ENCODE measurements around the gene PRR33.

PRR33 gene

DNA sequence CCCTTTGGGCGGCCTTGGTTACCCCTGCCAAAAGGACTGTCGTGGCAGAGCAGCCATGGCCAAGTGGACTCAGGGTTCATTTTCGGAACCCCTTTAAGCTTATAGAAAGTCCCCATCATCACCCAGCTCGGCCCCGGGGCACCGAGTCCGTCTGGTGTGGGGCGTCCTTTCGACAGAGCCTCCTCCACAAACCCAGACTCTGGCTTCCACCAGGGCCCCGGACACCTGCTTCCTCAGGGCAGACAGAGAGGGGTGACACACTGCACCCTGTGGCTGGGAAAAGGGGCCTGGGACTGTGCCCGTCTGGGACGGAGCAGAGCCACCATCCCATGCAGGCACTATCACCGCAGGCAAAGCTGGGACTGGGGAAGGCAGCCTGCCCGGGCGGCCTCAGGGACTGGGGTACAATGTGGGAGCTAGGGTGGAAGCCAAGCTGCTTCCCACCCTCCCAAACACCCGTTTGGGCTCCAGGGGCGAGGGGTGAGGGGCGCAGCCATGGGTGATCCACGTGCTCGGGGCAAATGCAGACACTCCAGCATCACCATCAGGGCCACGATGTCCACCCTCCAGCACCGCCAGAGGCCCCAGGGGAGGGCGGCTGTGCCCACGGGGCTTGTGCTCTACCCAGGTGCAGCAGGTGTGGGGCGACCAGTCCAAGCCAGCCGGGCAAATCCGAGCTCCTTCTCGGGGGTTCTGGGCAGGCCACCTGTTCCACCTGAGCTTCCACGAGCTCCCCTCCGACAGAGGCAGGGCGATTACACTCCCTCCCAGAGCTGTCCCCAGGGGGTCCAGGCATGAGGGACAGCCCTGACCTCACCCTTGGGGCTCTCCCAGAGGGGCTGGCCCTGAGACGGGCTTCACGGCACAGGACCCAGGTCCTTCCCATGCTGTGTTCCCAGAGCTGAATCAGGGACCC is 43.7 kb upstream of the PRR33 start:
- H3K27ac ChIP-seq = no peak overlapping the region
- TF ChIP-seq ZFX (IDR thresholded peaks at IDR 0.05) = no peak
- TF ChIP-seq, protein P1, sequence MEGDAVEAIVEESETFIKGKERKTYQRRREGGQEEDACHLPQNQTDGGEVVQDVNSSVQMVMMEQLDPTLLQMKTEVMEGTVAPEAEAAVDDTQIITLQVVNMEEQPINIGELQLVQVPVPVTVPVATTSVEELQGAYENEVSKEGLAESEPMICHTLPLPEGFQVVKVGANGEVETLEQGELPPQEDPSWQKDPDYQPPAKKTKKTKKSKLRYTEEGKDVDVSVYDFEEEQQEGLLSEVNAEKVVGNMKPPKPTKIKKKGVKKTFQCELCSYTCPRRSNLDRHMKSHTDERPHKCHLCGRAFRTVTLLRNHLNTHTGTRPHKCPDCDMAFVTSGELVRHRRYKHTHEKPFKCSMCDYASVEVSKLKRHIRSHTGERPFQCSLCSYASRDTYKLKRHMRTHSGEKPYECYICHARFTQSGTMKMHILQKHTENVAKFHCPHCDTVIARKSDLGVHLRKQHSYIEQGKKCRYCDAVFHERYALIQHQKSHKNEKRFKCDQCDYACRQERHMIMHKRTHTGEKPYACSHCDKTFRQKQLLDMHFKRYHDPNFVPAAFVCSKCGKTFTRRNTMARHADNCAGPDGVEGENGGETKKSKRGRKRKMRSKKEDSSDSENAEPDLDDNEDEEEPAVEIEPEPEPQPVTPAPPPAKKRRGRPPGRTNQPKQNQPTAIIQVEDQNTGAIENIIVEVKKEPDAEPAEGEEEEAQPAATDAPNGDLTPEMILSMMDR (conservative IDR thresholded peaks at IDR 0.05) = no peak

DNA sequence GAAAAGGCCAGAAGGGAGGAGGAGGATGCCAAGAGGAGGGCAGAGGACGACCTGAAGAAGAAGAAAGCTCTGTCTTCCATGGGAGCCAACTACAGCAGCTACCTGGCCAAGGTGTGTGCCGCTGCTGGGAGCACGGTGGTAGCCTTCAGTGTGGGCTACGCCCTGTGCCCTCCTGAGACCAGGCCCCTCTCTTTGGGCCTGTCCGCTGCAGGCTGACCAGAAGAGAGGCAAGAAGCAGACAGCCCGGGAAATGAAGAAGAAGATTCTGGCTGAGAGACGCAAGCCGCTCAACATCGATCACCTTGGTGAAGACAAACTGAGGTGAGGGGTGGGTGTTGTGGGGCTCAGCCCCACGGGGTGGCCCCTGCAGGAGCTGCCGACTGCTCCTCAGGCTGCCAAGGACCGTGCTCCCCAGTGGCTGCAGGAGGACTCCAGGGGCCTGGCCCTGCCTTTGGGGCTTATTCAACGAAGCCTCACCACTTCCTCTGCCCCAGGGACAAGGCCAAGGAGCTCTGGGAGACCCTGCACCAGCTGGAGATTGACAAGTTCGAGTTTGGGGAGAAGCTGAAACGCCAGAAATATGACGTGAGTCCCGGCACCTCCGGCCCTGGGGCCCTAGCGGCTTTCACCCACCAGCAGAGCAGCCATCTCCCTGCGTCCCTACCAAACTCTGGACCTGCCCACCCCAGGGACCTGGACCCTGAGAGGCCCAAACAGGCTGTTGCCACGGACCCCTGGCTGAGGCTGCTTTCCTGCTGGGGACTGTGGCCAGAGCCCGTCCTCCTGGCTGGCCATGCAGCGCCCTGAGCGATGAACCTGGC is 42.9 kb upstream of the PRR33 start:
- TF ChIP-seq, protein P1 (conservative IDR thresholded peaks at IDR 0.05) = no peak
- no peak for TF ChIP-seq ZFX (IDR thresholded peaks at IDR 0.05)
- H3K27ac ChIP-seq = no peak overlapping the region

DNA sequence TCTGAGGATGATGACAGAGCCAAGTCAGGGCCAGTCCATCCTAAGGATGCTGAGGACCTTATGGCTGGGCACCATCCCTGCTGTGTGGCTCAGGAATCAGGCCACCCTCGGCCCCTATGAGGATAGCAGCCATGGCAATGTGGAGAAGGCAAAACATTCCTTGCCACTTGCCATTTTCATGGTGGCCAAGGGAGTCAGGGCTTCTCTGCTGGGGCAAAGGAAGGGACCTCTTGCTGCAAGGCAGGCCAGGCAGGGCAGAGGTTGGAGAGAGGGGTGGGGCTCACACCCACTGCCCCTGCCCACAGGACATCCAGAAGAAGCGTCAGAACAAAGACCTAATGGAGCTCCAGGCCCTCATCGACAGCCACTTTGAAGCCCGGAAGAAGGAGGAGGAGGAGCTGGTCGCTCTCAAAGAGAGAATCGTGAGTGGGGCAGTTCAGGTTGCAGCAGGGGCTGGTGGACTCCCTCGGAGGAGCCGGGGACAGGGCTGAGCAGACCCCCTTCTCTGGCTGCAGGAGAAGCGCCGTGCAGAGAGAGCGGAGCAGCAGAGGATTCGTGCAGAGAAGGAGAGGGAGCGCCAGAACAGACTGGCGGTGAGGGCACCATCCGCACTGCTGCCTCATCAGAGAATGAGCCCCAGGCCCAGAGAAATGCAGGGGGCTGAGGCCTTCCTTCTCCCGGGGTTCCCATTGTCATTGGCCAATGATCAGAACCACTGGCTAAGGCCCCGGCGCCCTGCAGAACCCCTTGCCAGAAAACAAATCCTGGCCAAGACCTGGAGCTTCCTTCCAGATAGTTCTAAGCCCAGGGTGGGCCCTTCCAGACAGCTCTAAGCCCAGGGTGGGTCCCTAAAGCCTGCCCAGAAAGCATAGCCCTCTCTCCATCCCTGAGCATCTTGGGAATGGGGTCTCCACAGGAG is 42.0 kb upstream of the PRR33 start:
- H3K27ac ChIP-seq = no peak overlapping the region

DNA sequence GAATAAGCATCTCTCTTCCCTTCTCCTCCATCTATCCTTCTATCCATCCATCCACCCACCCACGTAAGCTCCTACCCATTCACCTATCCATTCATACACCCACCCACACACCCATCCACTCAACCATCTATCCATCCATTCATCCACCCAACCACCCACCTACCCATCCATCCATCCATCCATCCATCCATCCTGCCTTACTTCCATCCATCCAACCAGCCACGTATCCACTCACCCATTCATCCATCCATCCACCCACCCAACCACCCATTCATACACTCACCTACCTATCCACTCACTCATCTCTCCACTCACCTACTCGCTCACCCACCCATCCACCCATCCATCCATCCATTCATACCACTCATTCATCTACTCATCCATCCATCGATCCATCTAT is 41.0 kb upstream of the PRR33 start:
- no peak overlapping the region for H3K27ac ChIP-seq
- TF ChIP-seq, protein P1 (conservative IDR thresholded peaks at IDR 0.05) = no peak
- no peak for TF ChIP-seq ZFX (IDR thresholded peaks at IDR 0.05)

More for the DNA sequence above, 42.0 kb upstream of the PRR33 start:
- no peak for TF ChIP-seq ZFX (IDR thresholded peaks at IDR 0.05)
- TF ChIP-seq, protein P1 (conservative IDR thresholded peaks at IDR 0.05) = no peak

DNA sequence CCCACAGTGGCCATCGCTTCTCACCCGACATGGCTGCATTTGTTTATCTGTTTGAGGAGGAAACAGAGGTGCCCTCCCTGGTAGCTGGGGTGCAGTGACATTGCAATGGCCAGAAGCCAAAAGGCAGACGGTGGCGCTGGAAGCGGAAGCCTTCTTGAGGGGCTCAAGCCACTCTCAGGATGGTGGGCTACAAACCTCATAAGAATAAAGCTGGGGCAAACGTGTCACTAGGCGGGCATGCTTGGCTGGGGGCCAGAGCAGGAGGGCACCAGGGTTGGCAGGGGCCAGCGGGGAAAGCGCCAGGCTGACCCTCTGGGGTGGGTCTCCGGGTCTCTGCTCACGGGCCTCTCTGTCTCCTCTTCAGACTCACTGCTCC is 40.4 kb upstream of the PRR33 start:
- TF ChIP-seq, protein P1 (conservative IDR thresholded peaks at IDR 0.05) = no peak
- no peak for TF ChIP-seq ZFX (IDR thresholded peaks at IDR 0.05)
- no peak overlapping the region for H3K27ac ChIP-seq

DNA sequence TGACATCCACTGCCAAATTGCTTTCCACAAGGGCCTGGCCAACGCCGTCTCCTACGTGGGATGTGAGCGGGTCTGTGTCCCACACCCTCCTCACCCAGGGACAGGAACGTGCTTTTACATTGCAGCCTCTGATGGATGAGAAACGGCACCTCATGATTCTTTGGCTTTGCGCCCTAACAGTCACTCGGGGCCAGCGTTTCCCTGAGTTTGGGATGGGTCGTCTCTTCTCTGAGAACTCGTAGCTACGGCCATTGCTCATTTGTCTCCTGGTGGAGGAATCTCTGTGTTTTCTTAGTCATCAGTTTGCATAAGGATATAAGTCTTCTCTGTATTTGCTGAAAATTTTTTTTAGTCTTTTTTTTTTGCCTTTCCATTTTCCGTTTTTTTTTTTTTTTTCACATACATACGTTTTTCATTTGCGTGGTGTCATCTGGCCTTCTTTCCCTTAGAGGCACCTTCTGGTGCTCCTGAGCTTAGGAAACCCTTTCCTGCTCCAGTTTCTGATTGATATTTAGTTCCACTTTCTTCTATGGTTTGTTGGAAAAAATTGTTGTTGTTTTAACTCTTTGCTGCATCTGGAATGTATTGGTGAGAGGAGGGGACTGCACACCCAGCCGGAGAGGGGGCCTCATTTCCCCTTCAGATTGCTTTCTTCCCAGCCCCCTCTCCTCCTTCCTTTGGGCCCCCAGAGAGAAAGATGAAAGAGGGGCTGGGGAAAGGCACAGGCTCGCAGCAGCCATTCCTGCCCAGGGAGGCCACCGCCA is 39.8 kb upstream of the PRR33 start:
- TF ChIP-seq ZFX (IDR thresholded peaks at IDR 0.05) = no peak
- TF ChIP-seq, protein P1 (conservative IDR thresholded peaks at IDR 0.05) = no peak
- no peak overlapping the region for H3K27ac ChIP-seq
